HG03159 (cell line): ENCODE measurements around the gene CTDSPL.

Experiments used
- ATAC-seq: cut with Tn5 transposase; IDR thresholded peaks from one replicate; pipeline ENCODE4 v1.9.1; 2021; ENCODE audit warnings: mild to moderate bottlenecking, moderate library complexity; ENCODE audit not compliant: unreplicated experiment

Gene CTDSPL

GRCh38 chr3:37888421-37888820 is 26.7 kb downstream of the CTDSPL start:
- no peak for ATAC-seq

- ATAC-seq = no peak
Measured at GRCh38 chr3:37890522-37890921, 28.8 kb downstream of the CTDSPL start.

DNA sequence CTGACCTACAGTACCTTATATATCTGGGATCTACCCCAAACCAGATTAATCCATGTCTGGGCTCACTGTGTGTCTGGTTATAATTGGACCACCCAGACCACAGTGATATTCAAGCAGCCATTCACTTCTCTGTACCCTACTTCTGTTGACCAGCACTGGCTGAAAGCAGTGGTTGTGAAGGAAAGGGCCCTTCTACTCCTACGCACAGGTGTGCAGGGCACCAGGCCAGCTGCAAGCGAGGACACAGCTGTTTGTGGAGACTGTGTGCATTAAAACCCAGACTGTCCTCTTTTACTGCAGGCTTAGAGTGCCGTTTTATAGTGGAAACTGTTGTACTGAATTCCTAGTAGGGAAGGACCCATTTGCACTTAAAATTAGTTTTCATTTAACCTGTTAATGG is 29.5 kb downstream of the CTDSPL start:
- ATAC-seq = no peak

DNA sequence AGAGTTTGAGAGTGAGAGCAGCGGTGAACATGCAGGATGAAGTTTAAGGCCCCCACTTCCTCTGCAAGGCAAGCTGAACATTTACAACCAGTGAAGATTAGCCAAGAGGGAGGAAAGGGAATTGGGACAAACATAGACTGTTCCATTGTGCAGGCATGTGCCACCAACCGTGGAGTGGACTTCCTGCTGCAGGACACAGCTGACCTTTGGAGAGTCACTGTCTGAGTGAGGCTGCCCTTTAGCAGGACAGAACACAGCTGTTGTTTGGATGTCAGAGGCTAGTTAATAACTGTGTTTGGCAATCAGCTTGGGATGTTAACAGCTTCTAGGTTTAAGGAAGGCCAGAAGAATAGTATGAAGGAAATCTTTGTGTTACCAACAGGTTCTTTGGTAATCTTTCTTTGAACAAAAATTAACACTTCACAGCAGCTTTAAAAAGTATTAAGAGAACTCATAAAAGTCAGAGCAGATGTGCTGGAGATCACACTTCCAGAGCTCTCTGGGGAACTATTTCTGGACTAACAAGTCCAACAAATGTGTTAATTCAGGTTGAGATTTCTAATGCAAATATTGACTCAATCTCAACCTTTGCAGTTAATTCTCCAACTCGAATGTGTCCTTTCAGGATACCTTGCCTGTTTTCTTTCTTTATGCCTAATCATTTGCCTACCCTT is 31.4 kb downstream of the CTDSPL start:
- ATAC-seq = no peak

DNA sequence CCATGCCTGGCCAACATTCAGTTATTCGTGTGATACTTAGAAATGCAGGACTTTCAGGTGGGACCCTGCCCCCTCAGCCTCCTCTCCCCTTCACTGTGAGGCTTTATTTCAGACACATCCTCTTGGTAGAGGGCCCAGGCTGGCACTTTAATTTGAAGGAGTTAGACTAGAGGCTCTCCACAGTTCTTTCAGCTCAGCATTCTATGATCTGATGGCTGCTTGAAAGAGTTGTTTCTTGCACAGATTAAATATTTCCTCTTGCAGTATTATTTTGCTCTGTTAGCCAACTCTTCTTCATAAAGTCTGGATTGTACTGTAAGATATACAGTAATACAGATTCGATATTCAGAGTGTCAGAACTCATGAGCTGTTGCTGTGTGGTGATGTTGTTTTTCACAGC is 35.1 kb downstream of the CTDSPL start:
- no peak for ATAC-seq

- no peak for ATAC-seq
Measured at GRCh38 chr3:37897763-37898162, 36.1 kb downstream of the CTDSPL start.

- ATAC-seq = no peak
Measured at GRCh38 chr3:37898424-37898823, 36.7 kb downstream of the CTDSPL start.

GRCh38 chr3:37899101-37899707 is 37.5 kb downstream of the CTDSPL start:
- no peak for ATAC-seq

GRCh38 chr3:37899711-37900306 is 38.1 kb downstream of the CTDSPL start:
- ATAC-seq = no peak

DNA sequence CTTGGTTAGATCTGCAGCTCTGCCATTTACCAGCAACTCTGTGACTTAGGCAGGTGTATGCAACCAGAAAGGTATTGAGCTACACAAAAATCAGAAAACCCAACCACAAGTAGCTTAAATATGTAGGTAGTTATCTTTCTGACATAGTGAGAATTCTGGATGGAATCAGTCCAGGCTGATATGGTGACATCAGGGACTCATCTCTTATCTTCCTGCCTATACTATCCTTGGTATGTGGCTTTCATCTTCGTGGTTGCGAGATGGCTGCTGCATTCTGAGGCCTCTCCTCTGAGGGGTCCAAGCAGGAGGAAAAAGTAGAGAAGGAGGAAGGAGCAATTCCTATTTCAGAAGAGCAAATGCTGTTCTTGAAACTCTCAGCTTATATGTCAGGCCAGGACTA is 40.0 kb downstream of the CTDSPL start:
- no peak for ATAC-seq

DNA sequence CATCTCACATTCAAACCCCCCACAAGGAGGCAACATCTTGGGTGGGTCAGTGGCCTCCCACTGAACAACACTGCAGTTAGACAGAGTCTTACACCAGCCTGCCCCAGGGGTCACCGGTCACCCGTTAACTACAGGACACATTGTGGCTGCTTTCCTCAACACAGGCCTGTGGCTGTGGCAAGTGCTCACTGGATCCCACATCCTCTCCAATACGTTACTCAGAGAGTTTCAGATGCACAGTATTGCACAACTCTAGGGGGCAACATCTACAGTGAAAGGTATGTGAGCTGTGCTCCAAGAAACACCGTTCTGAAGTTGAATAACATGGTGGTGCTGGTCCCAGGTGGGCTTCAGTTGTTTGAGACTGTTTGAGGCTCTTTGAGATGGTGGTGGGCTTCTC is 41.0 kb downstream of the CTDSPL start:
- no peak for ATAC-seq

DNA sequence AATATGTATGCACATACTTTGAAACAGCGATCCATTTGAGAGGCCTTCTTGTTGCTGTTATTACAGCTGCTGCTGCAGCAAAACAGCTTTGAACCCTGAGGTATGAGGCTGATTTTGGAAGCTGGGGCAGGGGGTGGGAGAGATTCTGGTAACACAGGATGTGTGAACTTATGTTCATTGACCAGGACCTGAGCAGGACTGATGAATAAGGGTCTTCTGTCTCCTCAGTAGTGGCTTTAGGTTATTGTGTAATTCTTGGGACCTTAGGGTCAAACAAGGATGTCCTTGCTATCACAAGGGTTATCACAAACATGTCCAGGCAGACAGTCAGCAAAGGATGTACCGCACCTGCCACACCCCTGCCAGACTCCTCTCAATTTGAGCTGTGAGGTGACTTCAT is 41.6 kb downstream of the CTDSPL start:
- ATAC-seq = no peak

GRCh38 chr3:37903734-37904133 is 42.1 kb downstream of the CTDSPL start:
- ATAC-seq = no peak

DNA sequence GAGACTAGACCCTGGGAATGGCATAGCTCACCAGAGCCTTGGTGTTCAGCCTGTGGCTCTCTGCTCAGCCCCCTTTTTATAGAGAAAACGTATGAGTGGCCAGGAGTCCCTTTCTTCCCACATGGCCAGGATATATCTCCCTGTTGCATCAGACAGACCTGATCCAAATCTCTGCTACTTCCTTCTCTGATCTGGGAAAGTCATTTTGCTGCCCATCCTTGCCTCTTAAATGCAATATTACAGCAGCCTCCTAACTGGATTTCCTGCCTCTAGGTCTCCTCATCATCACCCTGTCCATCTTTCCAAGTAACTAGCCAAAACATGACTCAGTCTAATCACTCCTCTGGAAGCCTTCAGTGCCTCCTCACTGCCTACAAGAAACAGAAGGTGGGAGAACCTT is 42.9 kb downstream of the CTDSPL start:
- ATAC-seq = no peak

DNA sequence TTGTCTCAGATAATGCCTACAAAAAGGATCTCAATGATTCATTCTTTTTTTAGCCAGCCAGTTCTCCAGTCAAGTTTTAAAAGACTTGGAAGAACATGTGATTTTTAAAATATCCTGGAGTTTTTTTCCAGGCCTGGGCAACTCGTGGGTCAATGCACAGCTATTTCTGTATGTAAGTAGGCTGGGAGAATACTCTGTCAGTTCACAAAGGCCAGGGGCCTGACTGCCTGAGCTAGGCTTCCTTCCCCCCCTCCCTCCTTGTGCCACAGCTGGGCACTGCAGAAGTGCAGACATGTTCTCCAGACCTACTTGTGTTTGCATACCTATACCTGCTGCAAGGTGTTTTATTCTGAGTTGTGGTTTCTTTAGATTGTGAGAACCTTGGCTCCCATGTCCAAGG is 43.7 kb downstream of the CTDSPL start:
- ATAC-seq = no peak

GRCh38 chr3:37905987-37906674 is 44.5 kb downstream of the CTDSPL start:
- ATAC-seq = no peak

DNA sequence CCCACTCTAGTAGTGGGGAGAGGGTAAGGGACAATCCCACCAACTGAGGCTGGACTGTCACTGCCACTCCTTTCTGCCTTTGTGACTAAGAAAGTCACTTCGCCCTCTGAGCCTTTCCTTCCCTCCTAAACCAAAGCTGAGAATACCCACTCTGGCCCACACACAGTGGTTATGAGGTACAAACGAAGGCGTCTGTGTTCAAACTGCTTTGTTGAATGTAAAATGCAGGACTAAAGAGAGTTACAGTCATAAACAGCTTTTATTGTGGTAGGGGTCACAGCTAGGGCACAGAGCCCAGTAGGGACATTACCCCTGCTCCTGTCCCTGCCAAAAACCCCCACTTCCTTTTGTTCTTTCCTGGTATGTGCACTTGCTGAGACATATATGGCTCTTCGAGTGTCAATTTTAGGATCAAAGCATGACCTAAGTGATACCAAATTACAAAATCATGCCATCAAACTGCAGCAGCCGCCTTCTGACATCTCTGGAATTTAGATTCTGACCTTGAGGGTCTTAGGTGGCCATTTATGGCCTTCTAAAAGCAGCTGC is 45.1 kb downstream of the CTDSPL start:
- no peak for ATAC-seq

- ATAC-seq = no peak
Measured at GRCh38 chr3:37907371-37907770, 45.7 kb downstream of the CTDSPL start.

GRCh38 chr3:37907906-37908305 is 46.2 kb downstream of the CTDSPL start:
- peak; percentile 91 for ATAC-seq

- no peak for ATAC-seq
Measured at GRCh38 chr3:37909067-37909911, 47.6 kb downstream of the CTDSPL start.
